ENCODE measurements around the gene CLHC1. TPM values are rescaled to one million over a fixed set of nuclear protein-coding genes. Genes with fewer than 3 reads are reported as not detected.

Gene CLHC1
- total and polyA plus RNA-seq, 2 donors (not counting 3 experiments of a cell fraction or from before 2014, with no cell fraction given): 2.4 to 12.3 TPM

- dilution Hi-C loops (cut with MboI; ENCODE audit: extremely low pct_ligation_motif_present, low sequenced_read_pairs): no loop called here
- Histone ChIP-seq H3K4me3 (replicated peaks in 1 of 3; ENCODE audit: insufficient read depth in 1 of 3, low read depth in 1 of 3, low read length in 3 of 3) (no peak overlapping the region), H3K9ac (replicated peaks; ENCODE audit: extremely low read depth, insufficient read depth, low read length) (no peak overlapping the region), H3K27ac (ENCODE audit: insufficient read depth, low read depth, low read length) (no peak overlapping the region), H3K79me2 (ENCODE audit: control insufficient read depth, insufficient read depth, low read length) (no peaks in the 10 kb centered on the region), H3K4me2 (ENCODE audit: insufficient read depth, low read length) (no peak overlapping the region), H3K9me1 (replicated peaks; ENCODE audit: control insufficient read depth, extremely low read depth, insufficient read depth, low read length) (no peaks in the 10 kb centered on the region), H4K20me1 (replicated peaks; ENCODE audit: control insufficient read depth, extremely low read depth, insufficient read depth, low read length) (no peaks in the 10 kb centered on the region), H3K9me3 (replicated peaks; ENCODE audit: control insufficient read depth, insufficient read depth, low read length) (no peaks in the 10 kb centered on the region), H2AFZ (ENCODE audit: low read depth, low read length) (no peak overlapping the region), H3K36me3 (ENCODE audit: control insufficient read depth in 2 of 2, extremely low read depth in 1 of 2, insufficient read depth in 2 of 2, low read length in 2 of 2) (no peaks in the 10 kb centered on the region), H3K27me3 (ENCODE audit: control insufficient read depth in 2 of 2, insufficient read depth in 2 of 2, low read length in 2 of 2) (no peaks in the 10 kb centered on the region), H3K4me1 (ENCODE audit: control insufficient read depth, extremely low read depth, insufficient read depth, low read length) (peaks cover 58% of the 10 kb centered on the region)
- ChIA-PET POLR2A (no interaction called here), CTCF (interaction anchor here (0.7 to 1.8 kb wide), 4 partner anchors 8 to 144 kb away, joined by 3 to 10 read pairs (median 4); partner anchors contain the start of gene RTN4)
- TF ChIP-seq MAX (IDR thresholded peaks at IDR 0.05; ENCODE audit: insufficient read depth, insufficient read length): no peak
- no peak for TF ChIP-seq POLR2AphosphoS5 (IDR thresholded peaks at IDR 0.05; ENCODE audit: insufficient read depth, low read depth, low read length)
- TF ChIP-seq CTCF (IDR thresholded peaks at IDR 0.05; ENCODE audit: extremely low read depth in 1 of 2, insufficient read depth in 1 of 2, low read depth in 1 of 2, low read length in 2 of 2): no peak
- TF ChIP-seq EZH2 (IDR thresholded peaks at IDR 0.05; ENCODE audit: borderline replicate concordance, low read depth, low read length, severe bottlenecking): no peak
- TF ChIP-seq POLR2A (IDR thresholded peaks at IDR 0.05; ENCODE audit: low read depth, low read length): no peak
- intact Hi-C loops (cut with micrococcal nuclease): no loop called here
- no peak for FAIRE-seq
- no TSS peak for BruUV-seq (replicated peaks)
- no peak for DNase-seq (ENCODE audit: low read depth, low spot score)
Measured at GRCh38 chr2:55159752-55160151, 72.3 kb downstream of the CLHC1 start.

Measured in endothelial cell of umbilical vein (primary cell).